Body of pancreas (tissue), 4 donors: ENCODE data around the gene CD274.

Experiments
- POLR2A ChIP-seq, 3 donors: fragments of 450-650 bp; IDR thresholded peaks; one replicate each; pipeline ENCODE4 v1.6.1; 2016; ENCODE audit warnings: antibody characterized with exemption in 3 of 3, mild to moderate bottlenecking in 2 of 3
- TF ChIP-seq, protein P1 (sequence below), 7 experiments: fragments of 450-650 bp in 4 of 7; fragments of 200-600 bp in 3 of 7; sonication (generic) in 3 of 7; IDR thresholded peaks; one replicate each; pipeline ENCODE4 v1.5.1; 2016 to 2019; ENCODE audit warnings: antibody characterized with exemption in 7 of 7

DNA sequence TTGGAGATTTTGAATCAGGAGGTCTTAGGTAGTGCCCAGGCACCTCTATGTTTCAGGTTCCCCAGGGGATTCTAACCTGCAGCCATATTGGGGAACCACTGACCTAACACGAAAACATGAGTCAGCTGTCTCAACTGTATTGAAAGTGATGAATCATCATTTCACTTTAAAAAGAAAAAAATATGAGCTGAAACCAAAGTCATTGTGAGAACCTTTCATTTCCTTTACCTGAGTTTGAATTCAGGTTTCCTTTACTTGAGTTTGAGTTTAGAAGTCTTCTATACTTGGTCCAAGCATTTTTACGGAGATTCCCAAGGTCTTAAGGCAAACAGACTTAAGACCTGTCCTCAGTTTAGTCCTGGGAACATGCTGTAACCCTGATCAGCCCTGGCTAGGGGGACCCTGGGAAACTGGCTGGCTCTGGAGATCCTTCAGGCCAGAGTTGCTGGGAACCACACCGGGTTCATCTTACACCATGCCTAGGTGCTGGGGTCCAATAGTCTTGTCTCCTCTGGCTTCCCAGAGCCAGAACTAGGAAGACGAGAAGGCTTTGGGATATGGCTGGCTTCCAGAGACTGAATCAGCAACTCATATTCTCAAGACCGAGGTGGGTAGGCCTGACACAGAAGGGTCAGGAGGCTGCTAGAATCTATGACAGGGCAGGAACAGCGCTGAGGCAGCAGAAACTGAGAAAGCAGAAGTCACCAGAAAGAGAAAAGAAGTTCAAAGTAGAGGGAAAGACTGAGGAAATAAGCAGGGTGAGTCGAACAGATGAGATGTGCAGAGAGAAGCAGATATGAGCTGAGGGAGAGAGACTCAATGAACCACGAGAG, 43.6 kb downstream of the CD274 start:
- TF ChIP-seq, protein P1, sequence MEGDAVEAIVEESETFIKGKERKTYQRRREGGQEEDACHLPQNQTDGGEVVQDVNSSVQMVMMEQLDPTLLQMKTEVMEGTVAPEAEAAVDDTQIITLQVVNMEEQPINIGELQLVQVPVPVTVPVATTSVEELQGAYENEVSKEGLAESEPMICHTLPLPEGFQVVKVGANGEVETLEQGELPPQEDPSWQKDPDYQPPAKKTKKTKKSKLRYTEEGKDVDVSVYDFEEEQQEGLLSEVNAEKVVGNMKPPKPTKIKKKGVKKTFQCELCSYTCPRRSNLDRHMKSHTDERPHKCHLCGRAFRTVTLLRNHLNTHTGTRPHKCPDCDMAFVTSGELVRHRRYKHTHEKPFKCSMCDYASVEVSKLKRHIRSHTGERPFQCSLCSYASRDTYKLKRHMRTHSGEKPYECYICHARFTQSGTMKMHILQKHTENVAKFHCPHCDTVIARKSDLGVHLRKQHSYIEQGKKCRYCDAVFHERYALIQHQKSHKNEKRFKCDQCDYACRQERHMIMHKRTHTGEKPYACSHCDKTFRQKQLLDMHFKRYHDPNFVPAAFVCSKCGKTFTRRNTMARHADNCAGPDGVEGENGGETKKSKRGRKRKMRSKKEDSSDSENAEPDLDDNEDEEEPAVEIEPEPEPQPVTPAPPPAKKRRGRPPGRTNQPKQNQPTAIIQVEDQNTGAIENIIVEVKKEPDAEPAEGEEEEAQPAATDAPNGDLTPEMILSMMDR (IDR thresholded peaks at IDR 0.05), result no peak
- no peak for TF ChIP-seq POLR2A (IDR thresholded peaks at IDR 0.05)
